HG02884 (cell line): ENCODE data around the gene ADGRL2.

Source experiments
- ATAC-seq: cut with Tn5 transposase; IDR thresholded peaks from one replicate; pipeline ENCODE4 v1.9.1; 2021; ENCODE audit warnings: mild to moderate bottlenecking, moderate library complexity; ENCODE audit not compliant: unreplicated experiment

ADGRL2 gene

DNA sequence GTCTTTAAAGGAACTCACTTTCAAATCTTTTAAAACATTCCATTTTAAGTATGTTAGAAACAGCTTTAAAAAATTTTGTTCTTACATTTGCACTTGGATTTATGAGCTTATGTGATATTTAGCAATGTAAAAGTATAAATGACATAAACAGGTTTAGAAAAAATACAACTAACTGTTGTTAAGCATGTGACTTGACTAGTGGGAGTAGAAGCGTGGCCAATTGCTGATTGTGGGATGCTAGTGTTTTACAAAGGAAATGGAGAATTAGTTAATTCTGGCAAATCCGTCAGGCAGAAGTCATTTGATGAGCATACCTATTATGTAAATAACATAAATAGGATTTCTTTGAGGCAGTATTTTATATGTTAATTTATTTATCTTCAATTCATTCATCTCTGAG is 175.8 kb downstream of the ADGRL2 start:
- ATAC-seq, result no peak

DNA sequence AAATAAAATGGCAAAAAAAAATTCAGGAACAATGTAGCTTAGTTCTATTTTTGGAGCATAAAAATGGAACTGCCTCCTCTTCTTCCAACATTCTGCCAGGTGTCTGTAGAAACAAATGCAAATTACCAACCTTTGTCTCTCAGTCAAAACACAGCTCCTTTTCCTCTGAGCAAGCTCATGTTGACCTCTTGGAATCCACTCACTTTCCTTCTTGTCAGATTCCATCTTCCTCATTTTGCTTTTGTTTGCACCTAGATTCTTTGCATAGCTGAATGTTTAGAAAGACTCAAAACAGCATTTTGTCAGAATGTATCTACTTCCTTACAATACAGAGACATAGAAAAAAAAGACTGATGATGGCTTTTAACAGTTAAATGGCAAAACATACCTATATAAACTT is 178.2 kb downstream of the ADGRL2 start:
- no peak for ATAC-seq

DNA sequence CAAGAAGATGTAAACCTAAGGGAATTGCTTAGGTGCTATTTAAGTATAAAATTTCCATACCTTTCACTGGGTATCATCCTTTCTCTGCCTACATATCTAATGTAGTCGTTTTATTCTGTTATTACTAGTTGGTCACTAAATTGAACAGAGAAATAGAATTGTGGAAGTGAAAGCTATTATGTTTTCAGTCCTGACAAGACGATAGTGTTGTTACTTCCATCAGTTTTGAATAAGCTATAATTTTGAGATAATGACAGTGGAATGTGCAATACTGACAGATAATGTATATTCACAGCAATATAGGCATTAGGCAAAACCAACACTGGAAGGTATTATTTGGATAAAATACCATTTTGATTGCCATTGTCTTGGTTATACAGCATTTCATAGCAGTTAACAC is 181.8 kb downstream of the ADGRL2 start:
- ATAC-seq, result no peak

DNA sequence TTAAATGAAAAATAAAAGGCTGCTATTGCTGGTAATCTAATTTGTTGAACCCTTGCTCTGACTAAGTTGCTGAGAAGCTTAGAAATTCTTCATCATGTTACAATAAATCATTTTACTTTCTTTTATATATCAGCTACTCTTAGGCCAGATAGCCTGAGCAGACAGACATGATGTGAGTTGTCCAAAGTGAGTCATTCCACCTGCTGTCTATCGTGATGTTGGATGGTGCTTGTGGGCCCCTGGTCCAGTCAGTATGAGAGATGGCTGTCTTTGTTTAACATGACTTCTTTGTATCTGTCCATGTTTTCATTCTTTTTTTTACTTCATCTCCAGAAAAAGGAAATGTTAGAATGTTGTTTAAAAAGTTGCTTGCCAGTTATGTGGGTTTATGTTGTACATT is 188.8 kb downstream of the ADGRL2 start:
- ATAC-seq, result no peak

DNA sequence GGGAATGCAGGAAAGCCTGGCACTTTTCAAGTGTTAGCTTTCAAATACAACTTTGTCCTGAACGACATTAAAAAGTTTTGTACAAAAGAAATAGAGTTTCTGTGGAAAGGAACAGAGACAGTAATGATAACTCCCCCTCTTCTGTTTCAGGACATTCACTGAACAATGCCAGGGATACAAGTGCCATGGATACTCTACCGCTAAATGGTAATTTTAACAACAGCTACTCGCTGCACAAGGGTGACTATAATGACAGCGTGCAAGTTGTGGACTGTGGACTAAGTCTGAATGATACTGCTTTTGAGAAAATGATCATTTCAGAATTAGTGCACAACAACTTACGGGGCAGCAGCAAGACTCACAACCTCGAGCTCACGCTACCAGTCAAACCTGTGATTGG is 189.5 kb downstream of the ADGRL2 start:
- ATAC-seq, result no peak

DNA sequence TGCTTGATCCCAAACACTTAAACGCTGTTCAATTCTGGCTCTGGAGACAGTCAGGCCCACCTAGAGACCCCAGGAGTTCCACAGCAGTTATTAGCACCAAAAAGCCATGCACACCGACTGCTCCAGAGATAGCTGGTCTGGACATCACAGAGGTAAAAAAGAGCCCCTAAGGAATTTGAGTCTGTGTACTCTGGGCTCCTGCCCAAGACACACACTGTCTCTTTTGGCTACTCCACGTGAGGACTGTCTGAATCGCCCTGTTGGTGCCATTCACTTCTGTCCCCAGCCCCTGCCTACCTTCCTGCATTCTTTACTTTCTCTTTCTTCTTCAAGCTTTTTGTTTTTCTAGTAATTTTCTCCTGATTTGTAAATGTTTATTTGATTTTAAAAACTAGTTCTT is 197.4 kb downstream of the ADGRL2 start:
- ATAC-seq, result no peak

DNA sequence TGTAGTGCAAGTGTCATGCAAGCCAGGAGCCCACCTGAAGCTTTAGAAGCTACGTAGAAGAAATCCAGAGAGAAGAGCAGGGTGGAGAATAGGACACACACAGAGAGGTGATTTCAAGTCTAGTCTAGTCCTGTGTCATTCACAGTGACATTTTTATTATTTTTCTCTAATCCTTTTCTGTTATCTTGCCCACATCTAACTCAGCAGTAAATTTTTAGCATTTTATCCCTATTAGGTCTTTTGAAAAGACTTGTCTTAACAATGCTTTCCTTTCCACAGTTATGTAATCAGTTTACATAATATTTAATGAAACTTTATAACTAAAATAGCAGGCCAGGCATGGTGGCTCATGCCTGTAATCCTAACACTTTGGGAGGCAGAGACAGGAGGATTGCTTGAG is 198.6 kb downstream of the ADGRL2 start:
- ATAC-seq, result no peak

DNA sequence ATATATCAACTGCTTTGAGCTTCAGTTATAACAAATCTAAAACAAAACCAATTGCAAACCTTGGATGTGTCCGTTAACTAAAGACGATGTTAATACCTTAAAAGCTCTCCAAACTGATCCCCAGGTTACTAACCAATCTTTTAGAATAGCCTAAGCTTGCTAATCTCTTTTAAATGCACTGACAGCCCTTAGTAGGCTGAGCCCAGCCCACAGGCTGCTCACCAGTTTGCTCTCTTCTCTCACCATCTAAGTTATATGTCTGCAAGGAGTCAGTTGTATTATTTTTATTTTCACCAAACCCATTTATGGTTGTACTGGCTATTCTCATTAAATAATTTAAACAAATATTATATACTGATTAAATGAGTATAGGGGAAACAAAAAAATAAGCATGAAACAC is 199.5 kb downstream of the ADGRL2 start:
- ATAC-seq, result no peak

DNA sequence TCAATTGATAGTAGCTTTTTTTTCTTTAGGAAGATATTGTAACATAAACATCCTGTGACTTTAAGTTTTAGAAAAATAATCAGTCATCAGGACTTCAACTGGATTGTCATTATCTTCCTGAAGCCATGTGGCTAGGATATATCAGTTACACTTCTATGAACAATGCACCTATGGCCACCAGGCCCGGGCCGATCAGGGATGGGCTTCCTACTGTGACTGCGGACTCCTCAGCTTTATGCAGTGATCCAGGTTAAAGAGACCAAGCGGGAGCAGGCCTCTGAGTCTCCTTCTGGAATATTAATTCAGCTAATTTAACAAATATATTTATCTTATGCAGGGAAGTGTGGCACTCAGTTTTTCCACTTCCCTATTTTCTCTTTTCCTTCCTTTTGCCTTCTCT is 200.6 kb downstream of the ADGRL2 start:
- ATAC-seq, result no peak

DNA sequence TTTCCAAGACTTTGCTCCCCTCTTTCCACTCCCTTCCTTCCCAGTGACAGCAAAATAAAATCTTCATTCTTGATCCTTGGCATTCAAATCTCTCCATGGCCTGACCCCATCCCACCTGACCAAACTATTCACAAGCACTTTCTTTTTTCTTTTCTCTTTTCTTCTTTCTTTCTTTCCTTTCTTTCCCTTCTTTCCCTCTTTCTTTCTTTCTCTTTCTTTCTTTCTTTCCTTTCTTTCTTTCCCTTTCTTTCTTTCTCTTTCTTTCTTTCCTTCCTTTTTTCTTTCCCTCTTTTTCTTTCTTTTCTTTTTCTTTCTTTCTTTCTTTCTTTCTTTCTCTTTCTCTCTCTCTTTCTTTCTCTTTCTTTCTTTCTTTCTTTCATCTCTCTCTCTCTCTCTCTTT is 207.1 kb downstream of the ADGRL2 start:
- ATAC-seq, result no peak

DNA sequence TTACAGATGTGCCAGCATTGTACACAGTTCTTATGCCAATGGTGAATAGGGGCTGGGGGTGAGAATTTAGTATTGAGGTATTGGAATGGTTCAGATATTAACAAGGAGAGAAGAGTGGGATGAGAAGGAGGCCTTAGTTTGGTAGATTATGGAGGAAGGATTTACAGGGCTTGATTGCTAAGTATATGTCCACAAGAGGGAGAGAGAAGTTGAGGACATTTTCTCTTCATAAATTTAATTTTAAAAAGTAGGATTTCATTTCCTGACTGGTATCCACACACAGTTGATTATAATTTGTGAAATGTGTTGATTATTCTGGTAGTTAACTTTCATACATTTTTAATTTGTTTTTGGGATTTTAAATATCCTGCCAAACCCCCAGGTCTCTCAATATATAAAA is 213.0 kb downstream of the ADGRL2 start:
- no peak for ATAC-seq

DNA sequence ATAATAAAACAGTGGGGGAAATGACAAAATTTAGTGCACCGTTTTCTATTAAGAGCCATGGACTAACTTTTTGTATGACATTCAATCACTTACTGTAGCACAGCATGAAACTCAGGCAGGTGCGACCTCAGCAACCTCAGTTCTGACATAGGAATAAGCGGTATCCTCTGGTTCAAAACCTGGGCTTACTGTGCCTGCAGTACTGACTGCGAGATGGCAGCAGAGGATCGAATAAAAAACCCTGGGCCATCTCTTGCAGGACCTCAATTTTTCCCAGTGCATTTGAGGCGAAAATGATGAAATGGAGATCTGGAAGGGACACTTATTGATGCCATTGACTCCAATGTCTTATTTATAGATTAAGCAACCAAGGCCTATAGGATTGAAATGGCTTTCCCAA is 214.7 kb downstream of the ADGRL2 start:
- no peak for ATAC-seq

DNA sequence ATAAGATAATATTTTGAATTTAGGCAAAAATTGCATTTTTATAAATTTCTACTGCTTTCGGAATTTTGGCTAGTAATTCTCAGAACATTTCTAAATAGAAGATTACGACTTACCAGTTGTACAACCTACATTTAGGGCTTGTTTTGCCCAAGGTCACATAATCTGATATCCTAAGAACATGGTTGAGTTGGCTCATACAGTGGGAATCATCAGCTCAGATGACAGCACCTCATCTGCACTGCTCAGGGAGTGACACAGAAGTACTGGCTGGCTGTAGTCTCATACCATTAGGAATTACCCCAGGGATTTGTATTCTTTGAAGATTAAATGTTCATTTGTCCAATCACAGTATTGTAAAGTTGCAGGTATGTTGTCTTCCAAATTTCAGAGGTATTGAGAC is 217.6 kb downstream of the ADGRL2 start:
- no peak for ATAC-seq

DNA sequence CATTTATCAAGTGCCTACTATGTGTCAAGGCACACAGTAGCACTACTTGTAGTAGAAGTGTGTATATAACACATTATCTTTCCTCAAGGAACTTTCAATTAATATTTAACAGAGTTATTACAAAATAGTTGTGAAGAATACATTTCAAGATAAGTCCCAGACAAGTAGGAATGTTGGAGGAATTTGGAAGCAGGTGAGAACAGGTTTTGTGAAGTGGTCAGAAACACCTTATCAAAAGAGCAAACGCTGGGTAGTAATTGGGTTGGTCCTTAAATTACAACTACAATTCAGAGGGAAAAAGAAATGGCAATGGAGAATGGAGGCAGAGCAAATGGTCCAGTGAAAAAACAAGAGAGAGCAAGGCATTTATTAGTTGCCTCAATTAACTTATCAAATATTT is 218.8 kb downstream of the ADGRL2 start:
- no peak for ATAC-seq

DNA sequence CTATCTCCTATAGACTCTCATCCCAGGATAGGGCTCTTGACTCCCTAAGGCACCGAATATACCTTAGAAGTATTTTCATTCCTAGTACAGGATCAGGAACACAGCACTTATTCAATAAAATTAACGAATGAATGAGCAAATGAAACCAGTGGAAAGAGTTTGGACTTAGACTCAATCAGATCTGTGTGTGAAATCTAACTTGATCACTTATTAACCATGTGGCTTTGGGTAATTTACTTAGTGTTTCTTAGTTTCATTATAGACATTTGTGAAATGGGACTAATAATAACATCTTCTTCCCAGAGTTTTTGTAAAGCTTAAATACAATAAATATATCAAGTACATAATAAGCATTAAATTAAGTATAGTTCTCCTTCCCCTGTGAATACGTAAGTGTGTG is 230.1 kb downstream of the ADGRL2 start:
- ATAC-seq, result no peak

DNA sequence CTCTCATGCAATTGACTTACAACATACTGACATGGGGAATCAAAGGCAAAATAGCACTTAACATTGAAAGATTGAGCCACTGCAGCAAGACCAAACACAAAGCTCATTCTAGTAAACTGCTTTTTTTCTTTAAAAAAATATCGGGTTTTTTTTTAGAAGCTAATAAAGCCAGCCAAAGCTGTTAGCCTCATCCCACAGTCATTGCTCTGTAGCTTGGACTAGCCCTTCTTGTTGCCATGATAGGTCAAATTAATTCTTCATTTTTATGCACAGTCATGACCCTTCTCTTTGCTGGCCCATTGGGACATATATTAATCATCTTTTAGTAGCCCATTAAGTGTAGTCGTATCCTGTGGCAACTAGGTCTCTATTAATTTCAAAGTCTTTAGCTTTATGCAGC is 231.3 kb downstream of the ADGRL2 start:
- no peak for ATAC-seq

DNA sequence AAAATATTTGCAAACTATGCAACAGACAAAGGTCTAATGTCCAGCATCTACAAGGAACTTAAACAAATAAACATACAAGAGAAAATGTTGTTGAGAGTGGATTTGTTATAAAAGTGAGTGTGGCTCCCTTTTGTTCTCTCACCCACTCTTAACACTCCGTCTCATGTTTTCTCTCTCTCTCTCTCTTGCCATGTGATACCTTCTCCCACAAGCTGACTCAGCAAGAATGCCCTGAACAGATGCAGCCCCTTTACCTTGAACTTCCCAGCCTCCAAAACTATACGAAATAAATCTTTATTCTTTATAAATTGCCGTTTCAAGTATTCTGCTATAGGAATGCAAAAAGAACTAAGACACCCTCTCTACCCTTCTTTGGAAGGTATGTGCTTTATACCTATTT is 234.1 kb downstream of the ADGRL2 start:
- no peak for ATAC-seq
